Measurements from ENCODE around the gene FGD6.

Gene FGD6

DNA sequence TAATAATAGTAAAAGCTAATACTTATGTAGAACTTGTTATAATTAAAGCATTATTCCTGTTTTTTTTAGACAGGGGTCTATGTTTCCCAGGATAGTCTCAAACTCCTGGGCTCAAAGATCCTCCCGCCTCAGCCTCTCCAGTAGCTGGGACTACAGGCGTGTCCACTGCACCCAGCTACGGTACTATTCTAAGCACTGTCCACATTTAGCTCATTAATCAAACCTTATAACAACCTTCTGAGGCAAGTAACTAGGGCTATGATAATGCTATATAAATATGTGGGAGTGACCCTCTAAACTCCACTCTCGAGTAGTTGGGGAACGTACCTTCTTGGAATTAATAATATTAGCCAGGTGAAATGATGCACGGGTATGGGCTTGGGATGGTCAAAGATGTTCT, 83.2 kb downstream of the FGD6 start:
- Histone ChIP-seq H3K4me3 (ENCODE audit: low read depth, low read length) (no peak overlapping the region), H3K36me3 (peaks cover 45% of the 10 kb centered on the region), H3K27ac (no peak overlapping the region), H3K9me3 (ENCODE audit: severe bottlenecking) (no peaks in the 10 kb centered on the region), H3K27me3 (ENCODE audit: insufficient read depth, low read depth, severe bottlenecking) (no peaks in the 10 kb centered on the region)
- DNase-seq: no peak
- TF ChIP-seq, protein P1, sequence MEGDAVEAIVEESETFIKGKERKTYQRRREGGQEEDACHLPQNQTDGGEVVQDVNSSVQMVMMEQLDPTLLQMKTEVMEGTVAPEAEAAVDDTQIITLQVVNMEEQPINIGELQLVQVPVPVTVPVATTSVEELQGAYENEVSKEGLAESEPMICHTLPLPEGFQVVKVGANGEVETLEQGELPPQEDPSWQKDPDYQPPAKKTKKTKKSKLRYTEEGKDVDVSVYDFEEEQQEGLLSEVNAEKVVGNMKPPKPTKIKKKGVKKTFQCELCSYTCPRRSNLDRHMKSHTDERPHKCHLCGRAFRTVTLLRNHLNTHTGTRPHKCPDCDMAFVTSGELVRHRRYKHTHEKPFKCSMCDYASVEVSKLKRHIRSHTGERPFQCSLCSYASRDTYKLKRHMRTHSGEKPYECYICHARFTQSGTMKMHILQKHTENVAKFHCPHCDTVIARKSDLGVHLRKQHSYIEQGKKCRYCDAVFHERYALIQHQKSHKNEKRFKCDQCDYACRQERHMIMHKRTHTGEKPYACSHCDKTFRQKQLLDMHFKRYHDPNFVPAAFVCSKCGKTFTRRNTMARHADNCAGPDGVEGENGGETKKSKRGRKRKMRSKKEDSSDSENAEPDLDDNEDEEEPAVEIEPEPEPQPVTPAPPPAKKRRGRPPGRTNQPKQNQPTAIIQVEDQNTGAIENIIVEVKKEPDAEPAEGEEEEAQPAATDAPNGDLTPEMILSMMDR (IDR thresholded peaks at IDR 0.05; ENCODE audit: low read depth, low read length): no peak

DNA sequence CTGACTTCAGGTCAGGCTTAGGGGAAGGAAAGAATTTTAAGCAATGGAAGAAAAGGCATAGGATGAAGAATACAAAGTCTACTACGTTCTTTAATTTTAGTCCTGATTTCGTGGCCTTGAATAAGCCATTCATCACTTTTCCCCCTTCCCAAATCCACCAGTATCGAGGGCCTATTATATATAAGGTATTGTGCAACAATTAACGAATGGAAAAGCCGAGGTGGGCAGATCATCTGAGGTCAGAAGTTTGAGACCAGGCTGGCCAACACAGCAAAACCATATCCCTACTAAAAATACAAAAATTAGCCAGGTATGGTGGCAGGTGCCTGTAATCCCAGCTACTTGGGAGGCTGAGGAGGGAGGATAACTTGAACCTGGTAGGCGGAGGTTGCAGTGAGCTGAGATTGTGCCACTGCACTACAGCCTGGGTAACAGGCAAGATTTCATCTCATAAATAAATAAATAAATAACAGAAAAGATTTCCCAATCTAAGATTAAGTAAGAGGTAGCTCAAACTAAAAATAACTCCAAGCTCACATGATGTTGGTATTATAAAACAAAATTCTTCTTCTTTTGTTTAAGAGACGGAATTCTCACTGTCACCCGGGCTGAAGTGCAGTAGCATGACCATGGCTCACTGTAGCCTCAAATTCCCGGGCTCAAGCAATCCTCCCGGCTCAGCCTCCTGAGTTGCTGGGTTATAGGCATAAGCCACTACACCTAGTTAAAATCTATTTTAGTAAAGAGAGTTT, 85.5 kb downstream of the FGD6 start:
- Histone ChIP-seq H3K27me3 (ENCODE audit: insufficient read depth, low read depth, severe bottlenecking) (no peaks in the 10 kb centered on the region), H3K4me3 (ENCODE audit: low read depth, low read length) (no peak overlapping the region), H3K27ac (no peak overlapping the region), H3K9me3 (ENCODE audit: severe bottlenecking) (no peaks in the 10 kb centered on the region), H3K36me3 (peaks cover 42% of the 10 kb centered on the region)
- no peak for DNase-seq
- TF ChIP-seq, protein P1 (IDR thresholded peaks at IDR 0.05; ENCODE audit: low read depth, low read length): no peak

DNA sequence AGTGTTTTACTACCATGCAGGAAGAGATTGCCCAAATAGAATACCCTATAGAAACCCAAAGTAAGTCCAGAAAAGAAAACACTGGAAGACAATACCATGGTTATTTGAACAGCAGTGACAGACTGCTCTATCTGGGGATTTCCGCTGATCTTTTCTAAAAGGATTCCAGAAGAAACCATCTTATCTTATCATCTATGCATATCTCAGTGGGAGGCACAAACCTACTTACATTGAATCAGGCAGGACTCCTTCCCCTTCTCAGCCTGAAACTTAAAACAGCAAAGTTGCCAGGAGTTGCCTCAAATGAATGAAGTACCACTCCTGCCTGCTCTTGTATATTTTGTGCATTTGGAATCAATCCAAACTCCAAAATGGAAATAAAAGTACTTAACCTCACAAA, 87.2 kb downstream of the FGD6 start:
- TF ChIP-seq, protein P1 (IDR thresholded peaks at IDR 0.05; ENCODE audit: low read depth, low read length): no peak
- Histone ChIP-seq H3K4me3 (ENCODE audit: low read depth, low read length) (no peak overlapping the region), H3K27me3 (ENCODE audit: insufficient read depth, low read depth, severe bottlenecking) (no peaks in the 10 kb centered on the region), H3K27ac (no peak overlapping the region), H3K36me3 (peaks cover 43% of the 10 kb centered on the region), H3K9me3 (ENCODE audit: severe bottlenecking) (no peaks in the 10 kb centered on the region)
- DNase-seq: no peak

DNA sequence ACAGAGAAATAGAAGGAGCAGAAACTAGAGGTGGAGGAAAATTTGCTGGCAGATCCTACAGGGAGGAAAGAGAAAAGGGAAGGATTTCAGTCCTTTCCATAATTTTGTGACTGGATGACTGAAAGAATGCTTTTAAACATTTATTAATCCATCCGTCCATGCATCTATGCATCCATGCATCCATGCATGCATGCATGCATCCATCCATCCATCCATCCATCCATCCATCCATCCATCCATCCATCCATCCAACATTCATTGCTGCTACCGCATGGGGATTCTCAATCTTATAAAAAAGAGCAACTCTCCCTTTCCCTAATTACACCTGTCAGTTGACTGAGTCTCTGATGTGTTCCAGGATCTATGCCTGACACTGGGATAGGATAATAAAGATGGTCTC, 88.2 kb downstream of the FGD6 start:
- Histone ChIP-seq H3K4me3 (ENCODE audit: low read depth, low read length) (no peak overlapping the region), H3K27ac (no peak overlapping the region), H3K36me3 (peaks cover 43% of the 10 kb centered on the region), H3K9me3 (ENCODE audit: severe bottlenecking) (no peaks in the 10 kb centered on the region), H3K27me3 (ENCODE audit: insufficient read depth, low read depth, severe bottlenecking) (no peaks in the 10 kb centered on the region)
- TF ChIP-seq, protein P1 (IDR thresholded peaks at IDR 0.05; ENCODE audit: low read depth, low read length): no peak
- no peak for DNase-seq

DNA sequence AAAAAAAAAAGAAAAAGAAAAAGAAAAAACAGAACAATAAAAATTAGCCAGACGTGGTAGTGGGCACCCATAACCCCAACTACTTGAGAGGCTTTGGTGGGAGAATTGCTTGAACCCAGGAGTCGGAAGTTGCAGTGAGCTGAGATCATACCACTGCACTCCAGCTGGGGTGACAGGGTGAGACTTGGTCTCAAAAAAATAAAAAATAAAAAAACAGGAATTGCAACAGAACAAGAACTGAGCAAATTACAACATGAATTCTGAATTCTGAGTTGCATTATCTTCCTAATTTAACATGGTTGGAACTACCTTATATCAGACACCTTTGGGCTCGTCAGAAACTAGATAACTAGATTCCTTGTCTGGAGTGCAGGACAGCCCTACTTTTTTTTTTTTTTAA, 90.5 kb downstream of the FGD6 start:
- peaks cover 25% of the 10 kb centered on the region for H3K36me3 ChIP-seq
- TF ChIP-seq, protein P1 (IDR thresholded peaks at IDR 0.05; ENCODE audit: low read depth, low read length): no peak
- no peak overlapping the region for H3K27ac ChIP-seq
- H3K27me3 ChIP-seq (ENCODE audit: insufficient read depth, low read depth, severe bottlenecking): no peaks in the 10 kb centered on the region
- no peaks in the 10 kb centered on the region for H3K9me3 ChIP-seq (ENCODE audit: severe bottlenecking)
- no peak for DNase-seq
- no peak overlapping the region for H3K4me3 ChIP-seq (ENCODE audit: low read depth, low read length)

- no peaks in the 10 kb centered on the region for H3K27me3 ChIP-seq (ENCODE audit: insufficient read depth, low read depth, severe bottlenecking)
- H3K4me3 ChIP-seq (ENCODE audit: low read depth, low read length): no peak overlapping the region
- peaks cover 22% of the 10 kb centered on the region; the same call in 1 of the 2 replicates for H3K36me3 ChIP-seq
- H3K27ac ChIP-seq: no peak overlapping the region
- TF ChIP-seq, protein P1 (IDR thresholded peaks at IDR 0.05; ENCODE audit: low read depth, low read length): no peak
- no peak for DNase-seq
- H3K9me3 ChIP-seq (ENCODE audit: severe bottlenecking): no peaks in the 10 kb centered on the region
These were observed 91.2 kb downstream of the FGD6 start for GRCh38 chr12:95126076-95126475.

Data from WERI-Rb-1 (cell line).